Mononuclear cell (primary cell): Measurements from ENCODE around the gene VGLL4. TPM values are rescaled to one million over a fixed set of nuclear protein-coding genes. Genes with fewer than 3 reads are reported as not detected.
"Not testable (repeated sequence)": the region's sequence is repeated elsewhere in the genome, so short reads cannot be mapped to it uniquely, and the experiment has no call there.

Experiments
- H3K27me3 ChIP-seq: 2 replicates; pipeline ENCODE4 v1.6.0; 2011; ENCODE audit warnings: low read length, control low read depth; ENCODE audit not compliant: insufficient read depth
- H3K4me1 ChIP-seq: 2 replicates; pipeline ENCODE4 v1.5.1; 2011; ENCODE audit warnings: mild to moderate bottlenecking, low read length, control low read depth; ENCODE audit not compliant: insufficient read depth
- H3K4me3 ChIP-seq: 2 replicates; pipeline ENCODE4 v1.5.1; 2011; ENCODE audit warnings: mild to moderate bottlenecking, low read length, moderate library complexity
- H3K9me3 ChIP-seq: 2 replicates; pipeline ENCODE4 v1.5.1; 2011; ENCODE audit warnings: low read depth, mild to moderate bottlenecking, control low read depth, low read length
- total RNA-seq: library from RNA; depleted of rRNA; stranded (reverse); fragments of >200 nt; gene quantifications from one replicate; pipeline ENCODE4 v1.2.3, GENCODE V29; 2012

The VGLL4 gene
- total RNA-seq, 1 donor, result 20.5 TPM

- Histone ChIP-seq H3K4me1 (peaks cover 19% of the 10 kb centered on the region), H3K4me3 (no peak overlapping the region), H3K27me3 (no peaks in the 10 kb centered on the region), H3K9me3 (no peaks in the 10 kb centered on the region)
Measured at GRCh38 chr3:11581237-11582190, 62.2 kb downstream of the VGLL4 start.

- Histone ChIP-seq H3K4me3 (no peak overlapping the region), H3K4me1 (peaks cover 19% of the 10 kb centered on the region), H3K9me3 (no peaks in the 10 kb centered on the region), H3K27me3 (no peaks in the 10 kb centered on the region)
Measured at GRCh38 chr3:11580645-11581044, 63.1 kb downstream of the VGLL4 start.

GRCh38 chr3:11578169-11578568 lies 65.5 kb downstream of the VGLL4 start:
- H3K4me1 ChIP-seq, result peaks cover 19% of the 10 kb centered on the region
- H3K9me3 ChIP-seq, result no peaks in the 10 kb centered on the region
- H3K27me3 ChIP-seq, result no peaks in the 10 kb centered on the region
- no peak overlapping the region for H3K4me3 ChIP-seq

- Histone ChIP-seq H3K9me3 (no peaks in the 10 kb centered on the region), H3K27me3 (no peaks in the 10 kb centered on the region), H3K4me1 (peaks cover 2% of the 10 kb centered on the region), H3K4me3 (no peak overlapping the region)
Measured at GRCh38 chr3:11576453-11576852, 67.3 kb downstream of the VGLL4 start.

GRCh38 chr3:11575677-11576076 lies 68.0 kb downstream of the VGLL4 start:
- Histone ChIP-seq H3K9me3 (no peaks in the 10 kb centered on the region), H3K4me1 (peaks cover 8% of the 10 kb centered on the region), H3K27me3 (no peaks in the 10 kb centered on the region), H3K4me3 (no peak overlapping the region)

GRCh38 chr3:11574981-11575669 lies 68.6 kb downstream of the VGLL4 start:
- Histone ChIP-seq H3K9me3 (no peaks in the 10 kb centered on the region), H3K4me3 (no peak overlapping the region), H3K4me1 (peaks cover 10% of the 10 kb centered on the region), H3K27me3 (no peaks in the 10 kb centered on the region)

GRCh38 chr3:11572660-11573059 lies 71.1 kb downstream of the VGLL4 start:
- H3K4me3 ChIP-seq, H3K27me3 ChIP-seq, H3K9me3 ChIP-seq: not testable (repeated sequence)
- H3K4me1 ChIP-seq, result peaks cover 10% of the 10 kb centered on the region

- peaks cover 10% of the 10 kb centered on the region for H3K4me1 ChIP-seq
- H3K27me3 ChIP-seq, result no peaks in the 10 kb centered on the region
- no peaks in the 10 kb centered on the region for H3K9me3 ChIP-seq
- no peak overlapping the region for H3K4me3 ChIP-seq
Measured at GRCh38 chr3:11570789-11571495, 72.8 kb downstream of the VGLL4 start.

GRCh38 chr3:11570251-11570650 lies 73.5 kb downstream of the VGLL4 start:
- no peaks in the 10 kb centered on the region for H3K27me3 ChIP-seq
- H3K4me3 ChIP-seq, result no peak overlapping the region
- no peaks in the 10 kb centered on the region for H3K9me3 ChIP-seq
- peaks cover 10% of the 10 kb centered on the region for H3K4me1 ChIP-seq

- H3K4me1 ChIP-seq, result peaks cover 10% of the 10 kb centered on the region
- H3K27me3 ChIP-seq, result no peaks in the 10 kb centered on the region
- H3K9me3 ChIP-seq, result no peaks in the 10 kb centered on the region
- no peak overlapping the region for H3K4me3 ChIP-seq
Measured at GRCh38 chr3:11569156-11569741, 74.5 kb downstream of the VGLL4 start.

- H3K27me3 ChIP-seq, result no peaks in the 10 kb centered on the region
Measured at GRCh38 chr3:11568503-11569155, 75.1 kb downstream of the VGLL4 start.

GRCh38 chr3:11567516-11568467 lies 75.9 kb downstream of the VGLL4 start:
- no peaks in the 10 kb centered on the region for H3K27me3 ChIP-seq
- H3K4me3 ChIP-seq, result no peak overlapping the region
- H3K4me1 ChIP-seq, result peaks cover 10% of the 10 kb centered on the region
- no peaks in the 10 kb centered on the region for H3K9me3 ChIP-seq

More at GRCh38 chr3:11568503-11569155, 75.1 kb downstream of the VGLL4 start:
- no peak overlapping the region for H3K4me3 ChIP-seq
- peaks cover 10% of the 10 kb centered on the region for H3K4me1 ChIP-seq
- no peaks in the 10 kb centered on the region for H3K9me3 ChIP-seq

GRCh38 chr3:11566916-11567315 lies 76.8 kb downstream of the VGLL4 start:
- Histone ChIP-seq H3K9me3 (no peaks in the 10 kb centered on the region), H3K4me3 (no peak overlapping the region), H3K27me3 (no peaks in the 10 kb centered on the region), H3K4me1 (peaks cover 10% of the 10 kb centered on the region)
